Measurements from ENCODE around the gene NIN.
A peak's percentile ranks its signal among the peaks of the same experiment; 100 is the strongest.

Gene NIN

GRCh38 chr14:50830044-50830931 is 674 bp downstream of the NIN start:
- Histone ChIP-seq H3K27ac (peak overlapping the region; percentile 86 to 88), H3K9me3 (no peaks in the 10 kb centered on the region), H3K36me3 (no peaks in the 10 kb centered on the region), H3K27me3 (no peaks in the 10 kb centered on the region), H3K4me3 (peak overlapping the region; percentile 87 to 92), H3K4me1 (peaks cover 4 to 18% (median 15%) of the 10 kb centered on the region in 4 donors)
- DNase-seq = peak; percentile 61 to 78
- TF ChIP-seq, protein P1, sequence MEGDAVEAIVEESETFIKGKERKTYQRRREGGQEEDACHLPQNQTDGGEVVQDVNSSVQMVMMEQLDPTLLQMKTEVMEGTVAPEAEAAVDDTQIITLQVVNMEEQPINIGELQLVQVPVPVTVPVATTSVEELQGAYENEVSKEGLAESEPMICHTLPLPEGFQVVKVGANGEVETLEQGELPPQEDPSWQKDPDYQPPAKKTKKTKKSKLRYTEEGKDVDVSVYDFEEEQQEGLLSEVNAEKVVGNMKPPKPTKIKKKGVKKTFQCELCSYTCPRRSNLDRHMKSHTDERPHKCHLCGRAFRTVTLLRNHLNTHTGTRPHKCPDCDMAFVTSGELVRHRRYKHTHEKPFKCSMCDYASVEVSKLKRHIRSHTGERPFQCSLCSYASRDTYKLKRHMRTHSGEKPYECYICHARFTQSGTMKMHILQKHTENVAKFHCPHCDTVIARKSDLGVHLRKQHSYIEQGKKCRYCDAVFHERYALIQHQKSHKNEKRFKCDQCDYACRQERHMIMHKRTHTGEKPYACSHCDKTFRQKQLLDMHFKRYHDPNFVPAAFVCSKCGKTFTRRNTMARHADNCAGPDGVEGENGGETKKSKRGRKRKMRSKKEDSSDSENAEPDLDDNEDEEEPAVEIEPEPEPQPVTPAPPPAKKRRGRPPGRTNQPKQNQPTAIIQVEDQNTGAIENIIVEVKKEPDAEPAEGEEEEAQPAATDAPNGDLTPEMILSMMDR (IDR thresholded peaks at IDR 0.05) = no peak
- intact Hi-C loops (cut with DNase I; ENCODE audit: low total_unique reads) = no loop called here

GRCh38 chr14:50829489-50830043 is 1.4 kb downstream of the NIN start:
- intact Hi-C loops (cut with DNase I; ENCODE audit: low total_unique reads) = no loop called here
- Histone ChIP-seq H3K4me3 (peak overlapping the region; percentile 87 to 92), H3K9me3 (no peaks in the 10 kb centered on the region), H3K27ac (peak overlapping the region; percentile 86 to 88), H3K27me3 (no peaks in the 10 kb centered on the region), H3K4me1 (peaks cover 4 to 18% (median 15%) of the 10 kb centered on the region in 4 donors), H3K36me3 (no peaks in the 10 kb centered on the region)
- DNase-seq = no peak
- TF ChIP-seq, protein P1 (IDR thresholded peaks at IDR 0.05) = no peak

- intact Hi-C loops (cut with DNase I; ENCODE audit: low total_unique reads) = no loop called here
- no peaks in the 10 kb centered on the region for H3K27me3 ChIP-seq
- H3K9me3 ChIP-seq = no peaks in the 10 kb centered on the region
- no peak overlapping the region for H3K27ac ChIP-seq
- no peak for DNase-seq
- peaks cover 4 to 18% (median 15%) of the 10 kb centered on the region in 4 donors for H3K4me1 ChIP-seq
- peak overlapping the region in 1 of 2 donors; percentile 92 for H3K4me3 ChIP-seq
- TF ChIP-seq, protein P1 (IDR thresholded peaks at IDR 0.05) = no peak
- H3K36me3 ChIP-seq = no peaks in the 10 kb centered on the region
Observed at GRCh38 chr14:50828721-50829488, 2.1 kb downstream of the NIN start.

GRCh38 chr14:50826681-50827080 is 4.3 kb downstream of the NIN start:
- Histone ChIP-seq H3K9me3 (no peaks in the 10 kb centered on the region), H3K4me1 (peaks cover 4 to 30% (median 15%) of the 10 kb centered on the region in 4 donors), H3K36me3 (no peaks in the 10 kb centered on the region), H3K27ac (no peak overlapping the region), H3K4me3 (no peak overlapping the region), H3K27me3 (no peaks in the 10 kb centered on the region)
- intact Hi-C loops (cut with DNase I; ENCODE audit: low total_unique reads) = no loop called here
- no peak for DNase-seq
- TF ChIP-seq, protein P1 (IDR thresholded peaks at IDR 0.05) = no peak

GRCh38 chr14:50825307-50825706 is 5.7 kb downstream of the NIN start:
- H3K4me1 ChIP-seq = peaks cover 4 to 29% (median 14%) of the 10 kb centered on the region in 4 donors
- H3K4me3 ChIP-seq = no peak overlapping the region
- H3K27me3 ChIP-seq = no peaks in the 10 kb centered on the region
- no peak for DNase-seq
- H3K9me3 ChIP-seq = no peaks in the 10 kb centered on the region
- intact Hi-C loops (cut with DNase I; ENCODE audit: low total_unique reads) = no loop called here
- no peaks in the 10 kb centered on the region for H3K36me3 ChIP-seq
- TF ChIP-seq, protein P1 (IDR thresholded peaks at IDR 0.05) = no peak
- no peak overlapping the region for H3K27ac ChIP-seq

Data from tibial artery (tissue), 4 donors.